Osteocyte (in vitro differentiated cells): Measurements from ENCODE around the gene CIITA. TPM values are rescaled to one million over a fixed set of nuclear protein-coding genes. Genes with fewer than 3 reads are reported as not detected.

ENCODE experiments used
- DNase-seq: peaks from one replicate; pipeline ENCODE4 v3.0.0; 2021; ENCODE audit warnings: mixed read lengths; ENCODE audit not compliant: unreplicated experiment; ENCODE audit errors: extremely low spot score
- H3K27ac Mint-ChIP-seq: one replicate; pipeline ENCODE4 v1.8.0; 2021; ENCODE audit warnings: mild to moderate bottlenecking, mixed read lengths; ENCODE audit not compliant: unreplicated experiment
- H3K27me3 Mint-ChIP-seq: one replicate; pipeline ENCODE4 v1.8.0; 2021; ENCODE audit warnings: mixed read lengths; ENCODE audit not compliant: unreplicated experiment
- H3K36me3 Mint-ChIP-seq: one replicate; pipeline ENCODE4 v1.8.0; 2021; ENCODE audit warnings: mixed read lengths; ENCODE audit not compliant: unreplicated experiment
- H3K4me1 Mint-ChIP-seq: one replicate; pipeline ENCODE4 v1.8.0; 2021; ENCODE audit warnings: mixed read lengths; ENCODE audit not compliant: unreplicated experiment
- H3K4me3 Mint-ChIP-seq: one replicate; pipeline ENCODE4 v1.8.0; 2021; ENCODE audit warnings: mild to moderate bottlenecking, moderate library complexity, mixed read lengths; ENCODE audit not compliant: unreplicated experiment
- H3K9me3 Mint-ChIP-seq: one replicate; pipeline ENCODE4 v1.8.0; 2021; ENCODE audit warnings: mixed read lengths; ENCODE audit not compliant: unreplicated experiment
- CTCF ChIP-seq: fragments of 200-600 bp; sonication (generic); IDR thresholded peaks from 2 replicates; pipeline ENCODE4 v1.5.0; 2021; ENCODE audit warnings: antibody characterized with exemption, mild to moderate bottlenecking, moderate library complexity
- total RNA-seq: library from RNA; stranded (reverse); gene quantifications from 2 replicates; pipeline ENCODE4 v1.2.1, GENCODE V29; 2021

Gene CIITA
- total RNA-seq, 1 donor from 2014 or later: not detected

- H3K36me3 Mint-ChIP-seq: no peaks in the 10 kb centered on the region
- H3K27ac Mint-ChIP-seq: no peak overlapping the region
- H3K27me3 Mint-ChIP-seq: peaks cover 5% of the 10 kb centered on the region
- no peak overlapping the region for H3K4me3 Mint-ChIP-seq
- H3K9me3 Mint-ChIP-seq: no peaks in the 10 kb centered on the region
- H3K4me1 Mint-ChIP-seq: no peaks in the 10 kb centered on the region
- DNase-seq: no peak
- TF ChIP-seq CTCF: no peak
Observed at GRCh38 chr16:10862438-10862837, 14.6 kb upstream of the CIITA start.

- no peak for TF ChIP-seq CTCF
- DNase-seq: no peak
- Mint-ChIP-seq H3K4me1 (peaks cover 3% of the 10 kb centered on the region), H3K27ac (no peak overlapping the region), H3K4me3 (no peak overlapping the region), H3K27me3 (peaks cover 5% of the 10 kb centered on the region), H3K36me3 (no peaks in the 10 kb centered on the region), H3K9me3 (no peaks in the 10 kb centered on the region)
Observed at GRCh38 chr16:10865991-10866966, 10.7 kb upstream of the CIITA start.

- H3K27ac Mint-ChIP-seq: no peak overlapping the region
- no peak overlapping the region for H3K4me3 Mint-ChIP-seq
- no peaks in the 10 kb centered on the region for H3K9me3 Mint-ChIP-seq
Observed at GRCh38 chr16:10867199-10867598, 9.8 kb upstream of the CIITA start.

GRCh38 chr16:10868104-10868595, 8.9 kb upstream of the CIITA start:
- H3K4me1 Mint-ChIP-seq: peaks cover 3% of the 10 kb centered on the region
- no peak for TF ChIP-seq CTCF
- H3K4me3 Mint-ChIP-seq: no peak overlapping the region
- no peak for DNase-seq
- no peak overlapping the region for H3K27ac Mint-ChIP-seq
- H3K27me3 Mint-ChIP-seq: no peaks in the 10 kb centered on the region
- H3K9me3 Mint-ChIP-seq: no peaks in the 10 kb centered on the region
- H3K36me3 Mint-ChIP-seq: no peaks in the 10 kb centered on the region

More at GRCh38 chr16:10867199-10867598, 9.8 kb upstream of the CIITA start:
- Mint-ChIP-seq H3K36me3 (no peaks in the 10 kb centered on the region), H3K4me1 (peaks cover 3% of the 10 kb centered on the region), H3K27me3 (peaks cover under 1% of the 10 kb centered on the region)
- no peak for DNase-seq
- TF ChIP-seq CTCF: no peak
